ENCODE results near the gene DPP10. TPM values are rescaled to one million over a fixed set of nuclear protein-coding genes. Genes with fewer than 3 reads are reported as not detected.

Gene DPP10
- total and polyA plus RNA-seq, 4 donors = 0.04 to 4.1 (median 0.48) TPM

GRCh38 chr2:114464961-114465706, 22.7 kb downstream of the DPP10 start:
- peaks cover 0 to 4% (median 0%) of the 10 kb centered on the region in 4 donors for H3K27me3 ChIP-seq (ENCODE audit: control insufficient read depth in 4 of 4, insufficient read depth in 4 of 4, low read length in 3 of 4)
- DNase-seq (ENCODE audit: low spot score) = no peak
- H3K4me1 ChIP-seq (ENCODE audit: control insufficient read depth in 4 of 4, insufficient read depth in 4 of 4, low read length in 3 of 4) = no peaks in the 10 kb centered on the region
- WGBS = 70% methylated on average over 10 of the region's 10 CpGs
- H3K9ac ChIP-seq (ENCODE audit: low read depth in 1 of 2, low read length in 2 of 2) = no peak overlapping the region
- TF ChIP-seq TAF1 (conservative IDR thresholded peaks at IDR 0.05) = no peak
- TF ChIP-seq MAX (IDR thresholded peaks at IDR 0.05) = no peak
- no peak for TF ChIP-seq RAD21 (IDR thresholded peaks at IDR 0.05)
- TF ChIP-seq NR2F2 (IDR thresholded peaks at IDR 0.05) = no peak
- TF ChIP-seq FOXA1 (IDR thresholded peaks at IDR 0.05) = no peak
- TF ChIP-seq YY1 (IDR thresholded peaks at IDR 0.05) = no peak
- TF ChIP-seq FOXA2 (IDR thresholded peaks at IDR 0.05) = no peak
- TF ChIP-seq SP1 (IDR thresholded peaks at IDR 0.05) = no peak
- no peak for TF ChIP-seq ATF3 (IDR thresholded peaks at IDR 0.05)
- TF ChIP-seq EGR1 (IDR thresholded peaks at IDR 0.05; ENCODE audit: low read depth in 2 of 2) = no peak
- no peak for TF ChIP-seq ZBTB33 (IDR thresholded peaks at IDR 0.05)
- TF ChIP-seq HNF4G (IDR thresholded peaks at IDR 0.05) = no peak
- no peaks in the 10 kb centered on the region for H3K36me3 ChIP-seq (ENCODE audit: control insufficient read depth in 4 of 4, insufficient read depth in 3 of 4, low read depth in 1 of 4, low read length in 3 of 4)
- H3K4me3 ChIP-seq (ENCODE audit: low read depth in 1 of 3, low read length in 3 of 3) = no peak overlapping the region
- H3K9me3 ChIP-seq (ENCODE audit: control insufficient read depth in 4 of 4, low read length in 3 of 4) = no peaks in the 10 kb centered on the region
- no peak overlapping the region for H3K27ac ChIP-seq (ENCODE audit: low read depth in 1 of 2, low read length in 2 of 2)

DNA sequence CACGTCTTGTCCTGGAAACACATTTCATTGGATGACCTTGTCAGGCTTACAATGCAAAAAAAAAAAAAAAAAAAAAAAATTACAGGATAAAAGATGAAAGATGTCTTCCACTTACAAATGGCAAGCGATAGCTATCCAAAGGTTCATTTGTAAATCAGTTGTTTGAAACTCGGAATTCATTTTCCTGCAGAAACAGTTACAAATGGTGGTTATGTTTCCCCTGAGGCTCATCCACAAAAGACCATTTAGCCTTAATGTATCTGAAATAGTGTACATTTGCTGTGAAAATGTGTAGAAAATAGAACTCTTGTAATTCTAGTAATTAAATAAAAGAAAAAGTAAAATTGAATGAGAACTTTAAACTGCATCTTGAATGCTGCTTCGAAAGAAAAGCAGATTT, 25.9 kb downstream of the DPP10 start:
- H3K9me3 ChIP-seq (ENCODE audit: control insufficient read depth in 4 of 4, low read length in 3 of 4) = no peaks in the 10 kb centered on the region
- DNase-seq (ENCODE audit: low spot score) = no peak
- no peak overlapping the region for H3K4me3 ChIP-seq (ENCODE audit: low read depth in 1 of 3, low read length in 3 of 3)
- H3K4me1 ChIP-seq (ENCODE audit: control insufficient read depth in 4 of 4, insufficient read depth in 4 of 4, low read length in 3 of 4) = no peaks in the 10 kb centered on the region
- TF ChIP-seq NR2F2 (IDR thresholded peaks at IDR 0.05) = no peak
- no peak for TF ChIP-seq GABPA (IDR thresholded peaks at IDR 0.05 in 1 of 2, conservative IDR thresholded peaks at IDR 0.05 in 1 of 2)
- TF ChIP-seq YY1 (IDR thresholded peaks at IDR 0.05) = no peak
- TF ChIP-seq JUND (IDR thresholded peaks at IDR 0.05) = no peak
- TF ChIP-seq RXRA (IDR thresholded peaks at IDR 0.05) = no peak
- no peak for TF ChIP-seq FOXA2 (IDR thresholded peaks at IDR 0.05)
- TF ChIP-seq HNF4G (IDR thresholded peaks at IDR 0.05) = no peak
- no peak for TF ChIP-seq CTCF (IDR thresholded peaks at IDR 0.05; ENCODE audit: low read depth, low read length, missing input control)
- TF ChIP-seq, protein P1, sequence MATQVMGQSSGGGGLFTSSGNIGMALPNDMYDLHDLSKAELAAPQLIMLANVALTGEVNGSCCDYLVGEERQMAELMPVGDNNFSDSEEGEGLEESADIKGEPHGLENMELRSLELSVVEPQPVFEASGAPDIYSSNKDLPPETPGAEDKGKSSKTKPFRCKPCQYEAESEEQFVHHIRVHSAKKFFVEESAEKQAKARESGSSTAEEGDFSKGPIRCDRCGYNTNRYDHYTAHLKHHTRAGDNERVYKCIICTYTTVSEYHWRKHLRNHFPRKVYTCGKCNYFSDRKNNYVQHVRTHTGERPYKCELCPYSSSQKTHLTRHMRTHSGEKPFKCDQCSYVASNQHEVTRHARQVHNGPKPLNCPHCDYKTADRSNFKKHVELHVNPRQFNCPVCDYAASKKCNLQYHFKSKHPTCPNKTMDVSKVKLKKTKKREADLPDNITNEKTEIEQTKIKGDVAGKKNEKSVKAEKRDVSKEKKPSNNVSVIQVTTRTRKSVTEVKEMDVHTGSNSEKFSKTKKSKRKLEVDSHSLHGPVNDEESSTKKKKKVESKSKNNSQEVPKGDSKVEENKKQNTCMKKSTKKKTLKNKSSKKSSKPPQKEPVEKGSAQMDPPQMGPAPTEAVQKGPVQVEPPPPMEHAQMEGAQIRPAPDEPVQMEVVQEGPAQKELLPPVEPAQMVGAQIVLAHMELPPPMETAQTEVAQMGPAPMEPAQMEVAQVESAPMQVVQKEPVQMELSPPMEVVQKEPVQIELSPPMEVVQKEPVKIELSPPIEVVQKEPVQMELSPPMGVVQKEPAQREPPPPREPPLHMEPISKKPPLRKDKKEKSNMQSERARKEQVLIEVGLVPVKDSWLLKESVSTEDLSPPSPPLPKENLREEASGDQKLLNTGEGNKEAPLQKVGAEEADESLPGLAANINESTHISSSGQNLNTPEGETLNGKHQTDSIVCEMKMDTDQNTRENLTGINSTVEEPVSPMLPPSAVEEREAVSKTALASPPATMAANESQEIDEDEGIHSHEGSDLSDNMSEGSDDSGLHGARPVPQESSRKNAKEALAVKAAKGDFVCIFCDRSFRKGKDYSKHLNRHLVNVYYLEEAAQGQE (IDR thresholded peaks at IDR 0.05) = no peak
- no peak for TF ChIP-seq ZBTB33 (IDR thresholded peaks at IDR 0.05)
- TF ChIP-seq RAD21 (IDR thresholded peaks at IDR 0.05) = no peak
- TF ChIP-seq MAX (IDR thresholded peaks at IDR 0.05) = no peak
- no peak for TF ChIP-seq FOXA1 (IDR thresholded peaks at IDR 0.05)
- no peak for TF ChIP-seq SP1 (IDR thresholded peaks at IDR 0.05)
- no peak for TF ChIP-seq HNF4A (conservative IDR thresholded peaks at IDR 0.05)
- no peak for TF ChIP-seq EGR1 (IDR thresholded peaks at IDR 0.05; ENCODE audit: low read depth in 2 of 2)
- no peaks in the 10 kb centered on the region for H3K36me3 ChIP-seq (ENCODE audit: control insufficient read depth in 4 of 4, insufficient read depth in 3 of 4, low read depth in 1 of 4, low read length in 3 of 4)
- peaks cover 0 to 4% (median 0%) of the 10 kb centered on the region in 4 donors for H3K27me3 ChIP-seq (ENCODE audit: control insufficient read depth in 4 of 4, insufficient read depth in 4 of 4, low read length in 3 of 4)
- 82% methylated on average over 4 of the region's 4 CpGs for WGBS
- H3K9ac ChIP-seq (ENCODE audit: low read depth in 1 of 2, low read length in 2 of 2) = no peak overlapping the region
- no peak overlapping the region for H3K27ac ChIP-seq (ENCODE audit: low read depth in 1 of 2, low read length in 2 of 2)

All from liver (tissue), 9 donors.